NCI-H524 (cell line): Measurements from ENCODE around the gene REPS1.
A peak's percentile ranks its signal among the peaks of the same experiment; 100 is the strongest.
"Not testable (repeated sequence)": the region's sequence is repeated elsewhere in the genome, so short reads cannot be mapped to it uniquely, and the experiment has no call there.

Experiments used
- DNase-seq, 2 experiments: peaks; one replicate each; lab custom pipeline; 2025; lab: John Stamatoyannopoulos, UW

Gene REPS1

GRCh38 chr6:138970856-138971425, 17.1 kb downstream of the REPS1 start:
- DNase-seq: no peak

DNA sequence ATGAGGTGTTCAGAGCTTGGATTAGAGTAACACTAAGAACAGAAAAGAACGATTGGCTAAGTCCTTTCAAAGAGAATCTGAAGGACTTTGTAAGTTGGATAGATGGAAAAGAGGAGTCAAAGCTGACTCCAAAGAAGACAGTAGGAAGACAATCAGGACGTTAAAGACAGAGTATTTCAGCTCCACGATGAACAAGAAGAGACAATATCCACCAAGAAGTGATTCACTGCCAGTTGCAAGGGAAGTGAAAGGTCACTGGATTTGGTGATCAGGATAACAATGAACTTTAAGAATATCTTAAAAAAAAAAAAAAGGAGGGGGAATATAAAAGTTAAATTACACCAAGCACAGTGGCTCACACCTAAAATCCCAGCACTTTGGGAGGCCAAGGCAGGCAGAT, 17.9 kb downstream of the REPS1 start:
- DNase-seq: no peak

GRCh38 chr6:138966870-138967269, 21.2 kb downstream of the REPS1 start:
- no peak for DNase-seq

DNA sequence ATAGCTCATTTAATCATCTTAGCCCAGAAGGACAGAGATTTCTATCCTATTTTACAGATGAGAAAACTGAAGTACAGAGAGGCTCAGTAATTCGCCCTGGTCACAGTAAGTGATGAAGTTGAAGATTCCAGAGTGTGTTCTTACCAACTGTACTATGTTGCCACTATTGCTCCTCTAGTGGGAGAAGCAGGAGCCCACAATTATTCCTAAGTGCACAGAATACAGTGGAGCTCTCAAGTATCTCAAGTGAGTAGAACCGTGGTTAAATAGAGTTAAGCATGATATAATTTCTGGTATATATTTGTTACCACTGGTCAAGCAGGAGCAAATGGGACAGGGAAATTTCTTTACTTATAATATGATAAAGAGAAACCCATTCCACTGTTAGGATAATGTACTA, 22.1 kb downstream of the REPS1 start:
- DNase-seq: no peak

DNA sequence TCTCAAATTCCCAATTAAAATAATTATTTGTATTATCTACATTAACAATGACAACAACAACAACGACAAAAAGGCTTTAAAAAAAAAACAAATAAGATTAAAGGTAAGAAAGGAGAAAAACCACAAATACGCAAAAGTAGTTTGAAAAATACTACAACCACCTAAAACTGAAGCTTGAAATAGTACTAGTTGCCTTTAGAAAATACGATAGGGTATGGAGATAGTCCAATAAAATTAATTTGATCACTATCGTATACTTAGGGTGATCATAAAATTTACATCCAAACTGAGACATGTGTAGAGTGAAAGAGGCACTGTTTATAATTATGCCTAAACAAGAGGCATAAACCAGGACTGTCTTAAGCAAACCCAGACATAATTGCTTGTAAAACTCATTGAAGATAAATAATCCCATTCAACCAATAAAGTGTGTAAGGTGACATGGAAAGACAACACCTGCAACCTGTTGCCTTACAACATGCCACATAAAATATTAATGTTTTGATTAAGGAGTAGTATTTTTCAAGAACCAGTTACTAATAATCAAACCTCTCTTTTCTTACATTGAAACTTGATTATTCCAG, 22.7 kb downstream of the REPS1 start:
- DNase-seq: no peak

DNA sequence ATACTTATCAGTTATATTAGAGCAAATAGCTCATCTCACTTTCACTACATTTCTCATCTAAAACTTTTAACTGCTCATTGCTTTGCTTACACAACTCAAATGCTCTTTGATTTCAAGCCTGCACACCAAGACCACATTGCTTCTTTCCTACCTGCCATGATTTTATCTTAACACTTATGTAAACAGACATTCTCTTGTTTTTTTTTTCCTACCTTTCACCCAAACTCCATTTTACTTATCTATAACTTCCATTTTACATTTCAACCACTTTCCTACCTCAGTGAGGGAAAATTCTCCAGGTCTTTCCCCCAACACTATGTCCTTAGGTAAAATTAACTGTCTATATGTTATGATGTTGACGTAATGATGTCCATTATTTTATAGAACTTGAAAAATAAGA, 24.0 kb downstream of the REPS1 start:
- no peak for DNase-seq

DNA sequence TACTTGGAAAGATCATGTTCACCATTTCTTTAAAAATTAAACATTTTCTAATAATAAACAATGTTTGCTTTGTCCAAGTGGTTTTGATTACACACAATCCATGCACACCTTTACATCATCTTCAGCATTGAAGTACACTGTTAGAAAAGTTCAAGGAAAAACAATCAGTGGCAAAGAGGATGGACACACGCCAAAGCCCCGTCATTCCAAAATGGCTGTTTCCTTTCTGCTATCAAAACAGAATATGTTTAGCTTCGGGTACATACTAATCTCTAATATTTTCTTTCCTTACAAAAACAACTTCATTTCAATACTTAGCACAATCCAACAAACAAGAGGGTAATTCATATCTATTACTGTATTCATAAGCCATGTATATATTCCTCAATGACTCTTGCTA, 24.5 kb downstream of the REPS1 start:
- no peak for DNase-seq

DNA sequence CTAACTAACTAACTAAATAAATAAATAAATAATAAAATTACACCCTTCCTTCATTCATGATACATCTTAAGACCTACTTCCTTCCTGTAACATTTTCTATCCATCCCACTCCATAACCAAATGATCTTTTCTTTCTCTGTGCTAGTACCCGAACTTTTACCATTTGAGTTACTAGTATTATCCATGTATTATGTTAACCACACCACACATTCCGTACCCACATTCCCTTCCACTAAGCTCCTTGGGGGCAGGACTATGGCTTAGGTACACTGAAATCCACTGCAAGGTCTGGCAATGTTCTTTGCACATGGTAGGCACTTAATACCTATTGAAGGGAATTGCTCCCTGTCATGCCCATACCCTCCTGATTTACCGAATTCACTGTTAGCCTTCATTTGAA, 24.9 kb downstream of the REPS1 start:
- no peak for DNase-seq

DNA sequence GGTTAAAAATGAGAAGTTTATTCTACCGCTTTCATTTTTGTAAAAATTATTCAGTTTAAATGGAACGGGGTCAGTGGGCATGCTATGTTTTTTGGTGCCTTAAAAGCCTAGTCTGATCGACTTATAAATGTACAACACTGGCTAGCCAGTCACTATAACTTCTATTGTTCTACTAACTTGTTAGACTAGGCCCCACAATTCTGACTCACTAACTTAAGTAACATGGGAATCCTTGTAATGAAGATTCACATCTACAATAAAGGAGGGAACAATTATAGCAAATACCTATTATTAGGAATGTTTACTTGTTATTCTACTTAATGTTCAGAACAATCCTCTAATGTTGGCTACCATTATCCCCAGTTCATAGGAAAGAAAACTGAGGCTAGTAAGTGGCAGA, 28.5 kb downstream of the REPS1 start:
- no peak for DNase-seq

- no peak for DNase-seq
Measured at GRCh38 chr6:138958595-138958994, 29.5 kb downstream of the REPS1 start.

GRCh38 chr6:138957903-138958302, 30.1 kb downstream of the REPS1 start:
- no peak for DNase-seq

- no peak for DNase-seq
Measured at GRCh38 chr6:138957484-138957883, 30.6 kb downstream of the REPS1 start.

GRCh38 chr6:138956244-138956924, 31.7 kb downstream of the REPS1 start:
- no peak for DNase-seq

DNA sequence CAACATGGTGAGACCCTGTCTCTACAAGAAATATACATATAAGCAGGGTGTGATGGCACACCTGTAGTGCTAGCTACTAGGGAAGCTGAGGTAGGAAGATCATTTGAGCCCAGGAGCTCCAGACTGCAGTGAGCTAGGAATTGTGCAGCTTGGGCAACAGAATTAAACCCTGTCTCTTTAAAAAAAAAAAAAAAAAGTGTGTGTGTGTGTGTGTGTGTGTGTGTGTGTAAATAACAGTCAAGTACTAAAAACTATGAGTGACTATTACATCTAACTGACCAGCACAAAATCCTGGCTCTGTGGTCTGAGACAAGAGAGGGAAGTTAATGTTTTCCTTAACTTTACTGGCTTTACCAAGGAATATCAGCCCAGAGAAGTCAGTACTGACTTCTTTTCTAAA, 32.8 kb downstream of the REPS1 start:
- no peak for DNase-seq

DNA sequence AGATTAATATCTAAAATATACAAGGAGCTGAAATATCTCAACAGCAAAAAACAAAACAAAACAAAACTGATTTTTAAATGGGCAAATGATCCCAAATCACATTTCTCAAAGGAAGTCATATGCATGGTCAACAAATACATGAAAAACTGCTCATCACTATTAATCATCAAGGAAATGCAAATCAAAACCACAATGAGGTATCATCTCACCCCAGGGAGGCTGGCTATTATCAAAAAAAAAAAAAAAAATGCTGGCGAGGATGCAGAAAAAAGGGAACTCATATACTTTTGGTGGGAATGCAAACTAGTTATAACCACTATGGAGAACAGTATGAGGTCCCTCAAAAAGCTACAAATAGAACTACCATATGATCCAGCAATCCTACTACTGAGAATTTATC, 34.6 kb downstream of the REPS1 start:
- DNase-seq: no peak

GRCh38 chr6:138948546-138949179, 39.4 kb downstream of the REPS1 start:
- peak; percentile 15 to 29 for DNase-seq

DNA sequence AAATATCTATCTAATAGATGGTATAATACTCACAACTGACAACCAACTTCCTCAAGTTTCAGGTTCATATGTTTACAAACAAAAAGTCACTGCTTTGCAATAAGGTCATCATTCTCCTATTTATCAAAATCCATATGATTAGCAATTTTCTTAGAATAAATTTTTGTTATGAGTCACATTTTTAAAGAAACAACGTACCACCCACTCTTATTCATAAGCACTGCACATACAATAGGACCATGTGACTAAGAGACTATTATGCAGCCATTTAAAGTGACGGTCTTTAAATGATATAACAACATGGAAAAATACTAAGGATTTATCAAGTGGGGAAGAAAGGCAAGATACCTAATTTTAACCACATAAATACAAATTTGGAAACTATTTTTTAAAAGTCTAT, 40.0 kb downstream of the REPS1 start:
- DNase-seq: no peak

DNA sequence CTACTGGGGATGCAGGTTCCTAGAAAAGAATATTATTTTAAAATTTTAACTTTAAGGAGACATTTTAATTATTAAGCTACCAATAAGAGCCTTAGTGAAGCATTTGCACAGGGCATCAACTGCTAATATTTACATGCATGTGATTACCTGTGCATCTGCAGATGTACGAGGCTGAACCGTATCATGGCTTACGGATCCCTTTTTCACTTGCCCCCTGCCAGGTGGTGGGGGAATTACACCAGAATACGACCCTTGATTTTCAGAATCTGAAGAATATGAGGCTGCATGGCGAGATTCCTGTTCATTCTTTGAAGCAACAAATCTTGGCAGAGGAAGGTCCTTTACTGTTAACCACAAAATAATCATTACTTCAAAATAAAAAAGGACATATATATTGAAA, 42.7 kb downstream of the REPS1 start:
- DNase-seq: peak in 1 of 2 experiments; percentile 26

- DNase-seq: no peak
Measured at GRCh38 chr6:138944412-138944811, 43.6 kb downstream of the REPS1 start.

- no peak for DNase-seq
Measured at GRCh38 chr6:138943089-138943625, 44.9 kb downstream of the REPS1 start.

DNA sequence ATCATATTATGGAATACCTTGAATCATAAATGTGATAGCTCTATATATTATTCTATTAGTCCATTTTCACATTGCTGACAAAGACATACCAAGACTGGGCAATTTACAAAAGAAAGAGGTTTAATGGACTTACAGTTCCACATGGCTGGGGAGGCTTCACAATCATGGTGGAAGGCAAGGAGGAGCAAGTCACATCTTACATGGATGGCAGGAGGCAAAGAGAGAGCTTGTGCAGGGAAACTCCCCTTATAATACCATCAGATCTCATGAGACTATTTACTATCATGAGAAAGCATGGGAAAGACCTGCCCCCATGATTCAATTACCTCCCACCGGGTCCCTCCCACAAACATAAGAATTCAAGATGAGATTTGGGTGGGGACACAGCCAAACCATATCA, 51.2 kb downstream of the REPS1 start:
- DNase-seq: not testable (repeated sequence)

GRCh38 chr6:138931660-138932059, 56.4 kb downstream of the REPS1 start:
- DNase-seq: no peak

GRCh38 chr6:138926579-138926978, 61.5 kb downstream of the REPS1 start:
- no peak for DNase-seq
